Lower lobe of right lung (tissue), 2 donors: ENCODE results near the gene TXNDC17. TPM values are rescaled to one million over a fixed set of nuclear protein-coding genes. Genes with fewer than 3 reads are reported as not detected.

Source experiments
- ATAC-seq, 2 donors: fragments of 200-7000 bp; cut with Tn5 transposase; one replicate each; pipeline ENCODE4 v1.9.1; 2020 to 2022; ENCODE audit warnings: mild to moderate bottlenecking in 2 of 2, moderate library complexity in 2 of 2
- DNase-seq: peaks from one replicate; pipeline ENCODE4 v3.0.0-alpha.2; 2020
- H3K27ac ChIP-seq: fragments of 200-600 bp; one replicate; pipeline ENCODE4 v1.8.0; 2022
- H3K27me3 ChIP-seq: fragments of 200-600 bp; one replicate; pipeline ENCODE4 v1.8.0; 2022; ENCODE audit warnings: low read depth
- H3K36me3 ChIP-seq: fragments of 200-600 bp; one replicate; pipeline ENCODE4 v1.8.0; 2022; ENCODE audit warnings: mild to moderate bottlenecking
- H3K4me1 ChIP-seq: fragments of 200-600 bp; one replicate; pipeline ENCODE4 v1.8.0; 2022
- H3K4me3 ChIP-seq: fragments of 200-600 bp; one replicate; pipeline ENCODE4 v1.8.0; 2022; ENCODE audit warnings: mild to moderate bottlenecking
- H3K9me3 ChIP-seq: fragments of 200-600 bp; one replicate; pipeline ENCODE4 v1.8.0; 2022
- CTCF ChIP-seq: fragments of 200-600 bp; IDR thresholded peaks from one replicate; pipeline ENCODE4 v1.8.0; 2022; ENCODE audit warnings: antibody characterized with exemption, mild to moderate bottlenecking
- intact Hi-C: fragments of 100-400 bp; cut with DNase I; formaldehyde crosslinking; loops from one replicate; pipeline ENCODE4 v1.11.0; 2022
- total RNA-seq: library from RNA; stranded (reverse); fragmentation: NEBNext Ultra II Directional; extraction: Animal tissue kit (Norgen Biotek cat#: 25700); gene quantifications from one replicate; pipeline ENCODE4 v1.2.1, GENCODE V29; 2021
- donor health status: DM: no; HTN: yes; CAD: no; lungs with severe emphysema.

Gene TXNDC17
- total RNA-seq, 1 donor from 2014 or later, result 50.4 TPM

- intact Hi-C loops, result no loop called here
- ATAC-seq (no peak), DNase-seq (no peak)
- Histone ChIP-seq H3K36me3 (peaks cover 72% of the 10 kb centered on the region), H3K4me1 (peaks cover 7% of the 10 kb centered on the region), H3K4me3 (no peak overlapping the region), H3K27ac (no peak overlapping the region), H3K27me3 (no peaks in the 10 kb centered on the region), H3K9me3 (no peaks in the 10 kb centered on the region)
- TF ChIP-seq CTCF, result no peak
Observed at GRCh38 chr17:6605142-6605541, 35.7 kb upstream of the TXNDC17 start.

- Histone ChIP-seq H3K27me3 (no peaks in the 10 kb centered on the region), H3K9me3 (no peaks in the 10 kb centered on the region), H3K27ac (no peak overlapping the region), H3K4me1 (no peaks in the 10 kb centered on the region), H3K36me3 (peaks cover 75% of the 10 kb centered on the region), H3K4me3 (no peak overlapping the region)
- DNase-seq, result no peak
- no peak for TF ChIP-seq CTCF
- intact Hi-C loops, result no loop called here
- no peak for ATAC-seq
Observed at GRCh38 chr17:6608321-6608720, 32.5 kb upstream of the TXNDC17 start.

- H3K36me3 ChIP-seq, result peaks cover 76% of the 10 kb centered on the region
- no peak for TF ChIP-seq CTCF
- intact Hi-C loops, result no loop called here
Observed at GRCh38 chr17:6610011-6610410, 30.8 kb upstream of the TXNDC17 start.

GRCh38 chr17:6611231-6611630 is 29.6 kb upstream of the TXNDC17 start:
- TF ChIP-seq CTCF, result no peak
- H3K9me3 ChIP-seq, result no peaks in the 10 kb centered on the region
- no peaks in the 10 kb centered on the region for H3K27me3 ChIP-seq
- H3K27ac ChIP-seq, result no peak overlapping the region
- DNase-seq (no peak), ATAC-seq (no peak)
- intact Hi-C loops, result no loop called here
- H3K4me1 ChIP-seq, result no peaks in the 10 kb centered on the region
- H3K4me3 ChIP-seq, result no peak overlapping the region
- peaks cover 74% of the 10 kb centered on the region for H3K36me3 ChIP-seq

More at GRCh38 chr17:6610011-6610410, 30.8 kb upstream of the TXNDC17 start:
- ATAC-seq, result no peak
- Histone ChIP-seq H3K27me3 (no peaks in the 10 kb centered on the region), H3K4me3 (no peak overlapping the region), H3K9me3 (no peaks in the 10 kb centered on the region), H3K4me1 (no peaks in the 10 kb centered on the region), H3K27ac (no peak overlapping the region)
- no peak for DNase-seq

GRCh38 chr17:6623941-6624340 is 16.9 kb upstream of the TXNDC17 start:
- intact Hi-C loops, result no loop called here
- H3K36me3 ChIP-seq, result peaks cover 71% of the 10 kb centered on the region
- no peak for TF ChIP-seq CTCF

GRCh38 chr17:6626616-6627015 is 14.2 kb upstream of the TXNDC17 start:
- intact Hi-C loops, result no loop called here
- no peak for DNase-seq
- no peak for ATAC-seq
- peaks cover 57% of the 10 kb centered on the region for H3K36me3 ChIP-seq
- no peak overlapping the region for H3K4me3 ChIP-seq
- H3K27me3 ChIP-seq, result no peaks in the 10 kb centered on the region
- no peak overlapping the region for H3K27ac ChIP-seq
- TF ChIP-seq CTCF, result no peak
- H3K9me3 ChIP-seq, result no peaks in the 10 kb centered on the region
- no peaks in the 10 kb centered on the region for H3K4me1 ChIP-seq

More at GRCh38 chr17:6623941-6624340, 16.9 kb upstream of the TXNDC17 start:
- H3K9me3 ChIP-seq, result no peaks in the 10 kb centered on the region
- no peak overlapping the region for H3K27ac ChIP-seq
- ATAC-seq, result no peak
- DNase-seq, result no peak
- H3K4me1 ChIP-seq, result no peaks in the 10 kb centered on the region
- no peaks in the 10 kb centered on the region for H3K27me3 ChIP-seq
- H3K4me3 ChIP-seq, result no peak overlapping the region
